KMS-11 (cell line): ENCODE measurements around the gene POU3F2.

ENCODE experiments used
- H2AFZ ChIP-seq: fragments of 200-600 bp; sonication (generic); 2 replicates; pipeline ENCODE4 v1.6.1; 2016; ENCODE audit warnings: antibody characterized with exemption, mixed run types, low read depth
- H3K27ac ChIP-seq: fragments of 200-600 bp; sonication (generic); 2 replicates; pipeline ENCODE4 v1.6.1; 2016; ENCODE audit warnings: mild to moderate bottlenecking, mixed run types
- H3K27me3 ChIP-seq: fragments of 200-600 bp; sonication (generic); 2 replicates; pipeline ENCODE4 v1.6.1; 2017; ENCODE audit warnings: mild to moderate bottlenecking, low read depth, mixed run types, moderate library complexity; ENCODE audit not compliant: insufficient read depth
- H3K36me3 ChIP-seq: fragments of 200-600 bp; sonication (generic); 2 replicates; pipeline ENCODE4 v1.6.1; 2017; ENCODE audit warnings: mild to moderate bottlenecking, mixed run types; ENCODE audit not compliant: insufficient read depth
- H3K4me1 ChIP-seq: fragments of 200-600 bp; sonication (generic); 2 replicates; pipeline ENCODE4 v1.6.1; 2016; ENCODE audit warnings: mild to moderate bottlenecking, low read depth, mixed run types; ENCODE audit not compliant: poor library complexity, severe bottlenecking
- H3K4me2 ChIP-seq: fragments of 200-600 bp; sonication (generic); 2 replicates; pipeline ENCODE4 v1.7.0; 2016; ENCODE audit warnings: mild to moderate bottlenecking, mixed run types
- H3K4me3 ChIP-seq: fragments of 200-600 bp; sonication (generic); IDR thresholded peaks from 2 replicates; pipeline ENCODE4 v1.6.1; 2017; ENCODE audit warnings: low read depth, low read length, mixed read lengths; ENCODE audit not compliant: insufficient read depth
- H3K79me2 ChIP-seq: fragments of 200-600 bp; sonication (generic); 2 replicates; pipeline ENCODE4 v1.6.1; 2016; ENCODE audit warnings: low read depth, mixed run types; ENCODE audit not compliant: insufficient read depth
- H3K9ac ChIP-seq: fragments of 200-600 bp; sonication (generic); 2 replicates; pipeline ENCODE4 v1.6.1; 2016; ENCODE audit warnings: mild to moderate bottlenecking, mixed run types
- H4K20me1 ChIP-seq: fragments of 200-600 bp; sonication (generic); 2 replicates; pipeline ENCODE4 v1.6.1; 2016; ENCODE audit warnings: mild to moderate bottlenecking, mixed run types; ENCODE audit not compliant: insufficient read depth
- CTCF ChIP-seq: fragments of 200-600 bp; sonication (generic); conservative IDR thresholded peaks from 2 replicates; pipeline ENCODE4 v1.6.1; 2017; ENCODE audit warnings: low read depth, mild to moderate bottlenecking, antibody characterized with exemption, low read length, moderate library complexity, mixed read lengths

The POU3F2 gene

GRCh38 chr6:98848539-98849242 lies 14.3 kb downstream of the POU3F2 start:
- Histone ChIP-seq H3K79me2 (no peaks in the 10 kb centered on the region), H3K27me3 (no peaks in the 10 kb centered on the region), H4K20me1 (no peaks in the 10 kb centered on the region), H3K4me3 (no peak overlapping the region), H3K4me1 (peaks cover 3% of the 10 kb centered on the region), H3K36me3 (no peaks in the 10 kb centered on the region), H3K9ac (no peak overlapping the region), H2AFZ (no peak overlapping the region), H3K27ac (no peak overlapping the region), H3K4me2 (no peak overlapping the region)
- no peak for TF ChIP-seq CTCF

- Histone ChIP-seq H3K4me1 (no peaks in the 10 kb centered on the region), H2AFZ (no peak overlapping the region), H3K79me2 (no peaks in the 10 kb centered on the region), H4K20me1 (no peaks in the 10 kb centered on the region), H3K4me2 (no peak overlapping the region), H3K4me3 (no peak overlapping the region), H3K27ac (no peak overlapping the region), H3K36me3 (no peaks in the 10 kb centered on the region), H3K27me3 (no peaks in the 10 kb centered on the region), H3K9ac (no peak overlapping the region)
- TF ChIP-seq CTCF: no peak
Measured at GRCh38 chr6:98864497-98864896, 30.1 kb downstream of the POU3F2 start.

GRCh38 chr6:98871057-98871456 lies 36.7 kb downstream of the POU3F2 start:
- no peak for TF ChIP-seq CTCF
- H3K4me2 ChIP-seq: no peak overlapping the region

GRCh38 chr6:98871821-98872220 lies 37.4 kb downstream of the POU3F2 start:
- H3K79me2 ChIP-seq: no peaks in the 10 kb centered on the region
- H3K27me3 ChIP-seq: no peaks in the 10 kb centered on the region
- no peak overlapping the region for H3K4me3 ChIP-seq
- no peaks in the 10 kb centered on the region for H4K20me1 ChIP-seq
- H3K36me3 ChIP-seq: no peaks in the 10 kb centered on the region
- H3K4me2 ChIP-seq: no peak overlapping the region
- no peak overlapping the region for H3K27ac ChIP-seq
- no peak overlapping the region for H2AFZ ChIP-seq
- TF ChIP-seq CTCF: no peak
- H3K4me1 ChIP-seq: no peaks in the 10 kb centered on the region
- H3K9ac ChIP-seq: no peak overlapping the region

More at GRCh38 chr6:98871057-98871456, 36.7 kb downstream of the POU3F2 start:
- no peak overlapping the region for H3K27ac ChIP-seq
- H3K79me2 ChIP-seq: no peaks in the 10 kb centered on the region
- H3K4me1 ChIP-seq: no peaks in the 10 kb centered on the region
- no peak overlapping the region for H3K4me3 ChIP-seq
- H2AFZ ChIP-seq: no peak overlapping the region
- H4K20me1 ChIP-seq: no peaks in the 10 kb centered on the region
- no peaks in the 10 kb centered on the region for H3K36me3 ChIP-seq
- no peak overlapping the region for H3K9ac ChIP-seq
- no peaks in the 10 kb centered on the region for H3K27me3 ChIP-seq
